ENCODE measurements around the gene BCR. TPM values are rescaled to one million over a fixed set of nuclear protein-coding genes. Genes with fewer than 3 reads are reported as not detected.
"Not testable (repeated sequence)": the region's sequence is repeated elsewhere in the genome, so short reads cannot be mapped to it uniquely, and the experiment has no call there.

Gene BCR
- 8.0 and 10.2 TPM in 2 replicates for total RNA-seq (2014; rRNA removed)
- 20.8 TPM for polyA plus RNA-seq (2012)

DNA sequence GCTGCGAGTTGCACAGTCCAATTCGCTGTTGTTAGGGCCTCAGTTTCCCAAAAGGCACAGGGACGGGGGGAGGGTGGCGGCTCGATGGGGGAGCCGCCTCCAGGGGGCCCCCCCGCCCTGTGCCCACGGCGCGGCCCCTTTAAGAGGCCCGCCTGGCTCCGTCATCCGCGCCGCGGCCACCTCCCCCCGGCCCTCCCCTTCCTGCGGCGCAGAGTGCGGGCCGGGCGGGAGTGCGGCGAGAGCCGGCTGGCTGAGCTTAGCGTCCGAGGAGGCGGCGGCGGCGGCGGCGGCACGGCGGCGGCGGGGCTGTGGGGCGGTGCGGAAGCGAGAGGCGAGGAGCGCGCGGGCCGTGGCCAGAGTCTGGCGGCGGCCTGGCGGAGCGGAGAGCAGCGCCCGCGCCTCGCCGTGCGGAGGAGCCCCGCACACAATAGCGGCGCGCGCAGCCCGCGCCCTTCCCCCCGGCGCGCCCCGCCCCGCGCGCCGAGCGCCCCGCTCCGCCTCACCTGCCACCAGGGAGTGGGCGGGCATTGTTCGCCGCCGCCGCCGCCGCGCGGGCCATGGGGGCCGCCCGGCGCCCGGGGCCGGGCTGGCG, at the start of gene BCR:
BCR (plus strand) TSS at position 209 of the 592 bp plus-strand sequence. CDS start 452 bp downstream, outside the sequence.
- peak; percentile 20 for DNase-seq (ENCODE audit: low read depth)

- no peak for DNase-seq (ENCODE audit: low read depth)
Measured at GRCh38 chr22:23130697-23131096, 49.6 kb upstream of the BCR start.

- DNase-seq (ENCODE audit: low read depth), result no peak
Measured at GRCh38 chr22:23131931-23132330, 48.4 kb upstream of the BCR start.

DNA sequence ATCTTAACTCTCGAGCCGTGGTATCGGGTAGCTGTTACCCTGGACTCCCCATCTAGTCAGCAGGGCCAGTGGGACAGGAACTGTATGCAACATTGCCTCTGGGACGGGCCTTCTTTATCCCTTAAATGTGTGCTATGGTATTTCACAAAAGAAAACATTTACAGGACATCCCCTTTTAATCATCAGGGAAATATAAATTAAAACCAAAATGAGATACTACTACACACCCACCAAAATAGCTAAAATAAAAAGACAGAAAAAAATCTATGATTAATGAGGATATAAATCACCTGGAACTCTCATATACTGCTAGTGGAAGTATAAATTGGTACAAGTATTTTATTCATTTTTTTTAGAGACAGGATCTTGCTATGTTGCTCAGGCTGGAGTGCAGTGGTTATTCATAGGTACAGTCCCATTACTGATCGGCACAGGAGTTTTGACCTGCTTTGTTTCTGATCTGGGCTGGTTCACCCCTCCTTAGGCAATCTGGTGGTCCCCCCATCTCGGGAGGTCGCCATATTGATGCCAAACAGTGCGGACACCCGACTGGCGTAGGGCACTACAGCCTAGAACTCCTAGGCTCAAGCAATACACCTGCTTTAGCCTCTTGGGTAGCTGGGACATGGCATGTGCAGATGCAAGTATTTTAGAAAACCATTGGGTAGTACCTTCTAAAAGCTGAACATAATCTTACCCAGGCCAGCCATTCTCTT, 47.8 kb upstream of the BCR start:
- no peak for DNase-seq (ENCODE audit: low read depth)

DNA sequence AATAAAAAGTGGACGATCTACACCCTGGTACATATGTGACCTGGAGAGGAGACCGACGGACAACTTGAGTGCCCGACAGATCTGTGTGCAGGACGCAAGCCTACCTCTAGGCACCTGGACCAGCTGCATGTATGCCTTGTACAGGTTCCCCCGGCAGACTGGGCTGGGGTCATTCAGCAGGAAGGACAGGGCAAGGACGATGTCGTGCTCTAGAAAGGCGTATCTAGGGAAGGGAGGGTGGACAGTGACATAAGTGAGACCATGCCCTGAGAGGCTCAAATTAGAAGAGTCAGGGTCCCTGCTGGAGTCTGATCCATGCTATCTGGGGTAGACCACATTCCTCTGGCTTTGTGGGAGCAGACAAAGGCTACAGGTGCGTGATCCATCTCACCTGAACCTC, 46.4 kb upstream of the BCR start:
- DNase-seq (ENCODE audit: low read depth), result no peak

DNA sequence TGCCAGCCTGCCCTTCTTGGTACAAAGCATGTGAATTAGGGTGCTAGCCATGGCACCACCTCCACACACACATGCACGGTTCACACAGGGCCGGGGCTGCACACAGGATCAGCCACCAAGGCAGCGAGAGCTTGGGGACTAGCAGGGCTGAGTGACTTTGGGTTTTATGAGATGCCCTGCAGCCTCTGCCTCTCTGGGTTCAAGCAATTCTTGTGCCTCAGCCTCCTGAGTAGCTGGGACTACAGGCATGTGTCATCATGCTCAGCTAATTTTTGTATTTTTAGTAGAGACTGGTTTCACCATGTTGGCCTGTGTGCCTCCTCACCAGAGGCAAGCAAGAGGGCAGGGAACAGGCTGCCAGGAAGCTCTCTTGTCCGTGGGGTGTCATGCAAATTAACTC, 43.3 kb upstream of the BCR start:
- not testable (repeated sequence) for DNase-seq (ENCODE audit: low read depth)

GRCh38 chr22:23137468-23137867, 42.8 kb upstream of the BCR start:
- no peak for DNase-seq (ENCODE audit: low read depth)

DNA sequence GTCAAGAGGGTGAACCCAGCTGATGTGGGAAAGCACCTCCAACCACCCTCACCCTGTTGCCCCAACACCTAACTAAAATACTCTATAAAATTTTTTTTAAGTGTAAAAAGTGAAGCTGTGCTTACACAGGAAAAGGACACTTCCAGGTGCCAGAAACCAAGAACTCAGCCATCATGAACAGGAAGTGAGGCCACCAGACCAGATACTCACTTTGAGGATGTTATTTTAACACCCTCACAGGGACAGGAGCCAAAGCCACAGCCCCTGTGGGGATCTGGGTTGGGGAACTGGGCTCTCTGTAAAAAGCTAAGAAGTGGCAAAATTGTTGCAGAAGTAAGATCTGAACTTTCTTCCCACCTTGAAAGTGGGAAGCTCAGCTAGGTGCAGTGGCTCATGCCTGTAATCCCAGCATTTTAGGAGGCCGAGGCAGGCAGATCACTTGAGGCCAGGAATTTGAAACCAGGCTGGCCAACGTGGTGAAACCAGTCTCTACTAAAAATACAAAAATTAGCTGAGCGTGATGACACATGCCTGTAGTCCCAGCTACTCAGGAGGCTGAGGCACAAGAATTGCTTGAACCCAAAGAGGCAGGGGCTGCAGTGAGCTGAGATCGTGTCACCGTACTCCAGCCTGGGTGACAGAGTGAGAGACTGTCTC, 42.3 kb upstream of the BCR start:
- no peak for DNase-seq (ENCODE audit: low read depth)

DNA sequence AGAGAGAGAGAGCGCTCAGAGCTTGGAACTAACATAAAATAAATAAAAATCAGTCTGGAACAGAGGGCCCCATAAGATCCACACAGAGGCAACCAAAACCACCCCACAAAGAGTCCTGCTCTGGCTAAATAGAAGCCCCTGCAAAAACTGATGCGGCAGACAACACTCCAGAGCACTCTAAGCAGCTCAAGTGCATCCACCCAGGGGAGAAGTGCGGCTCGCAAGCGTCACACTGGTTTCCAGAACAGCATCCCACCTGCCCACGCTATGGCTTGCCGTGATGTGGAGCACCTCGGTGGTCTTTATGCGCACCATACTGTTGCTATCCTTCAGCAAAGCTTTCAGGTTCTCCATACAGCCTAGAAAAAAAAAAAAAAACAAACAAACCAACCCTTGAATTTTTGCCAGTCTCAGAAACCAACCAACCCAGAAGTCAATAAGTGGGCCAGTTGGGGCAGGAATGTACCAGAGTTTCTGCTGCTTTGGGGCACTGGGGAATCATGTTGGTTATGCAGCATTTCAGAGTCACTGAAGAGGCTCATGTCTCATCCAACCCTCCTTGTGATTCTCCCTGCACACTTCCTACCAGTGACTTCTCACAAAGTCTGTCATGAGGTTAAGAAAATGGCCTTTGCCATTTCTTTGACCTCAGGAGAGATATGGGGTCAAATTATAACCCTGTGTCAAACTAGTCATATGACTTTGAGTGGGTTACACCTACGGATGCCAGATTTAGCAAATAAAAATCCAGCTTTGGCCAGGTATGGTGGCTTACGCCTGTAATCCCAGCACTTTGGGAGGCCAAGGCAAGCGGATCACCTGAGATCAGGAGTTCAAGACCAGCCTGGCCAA, 41.5 kb upstream of the BCR start:
- DNase-seq (ENCODE audit: low read depth), result no peak

- no peak for DNase-seq (ENCODE audit: low read depth)
Measured at GRCh38 chr22:23140385-23140784, 39.9 kb upstream of the BCR start.

- DNase-seq (ENCODE audit: low read depth), result no peak
Measured at GRCh38 chr22:23142546-23143105, 37.7 kb upstream of the BCR start.

- no peak for DNase-seq (ENCODE audit: low read depth)
Measured at GRCh38 chr22:23143119-23143518, 37.2 kb upstream of the BCR start.

DNA sequence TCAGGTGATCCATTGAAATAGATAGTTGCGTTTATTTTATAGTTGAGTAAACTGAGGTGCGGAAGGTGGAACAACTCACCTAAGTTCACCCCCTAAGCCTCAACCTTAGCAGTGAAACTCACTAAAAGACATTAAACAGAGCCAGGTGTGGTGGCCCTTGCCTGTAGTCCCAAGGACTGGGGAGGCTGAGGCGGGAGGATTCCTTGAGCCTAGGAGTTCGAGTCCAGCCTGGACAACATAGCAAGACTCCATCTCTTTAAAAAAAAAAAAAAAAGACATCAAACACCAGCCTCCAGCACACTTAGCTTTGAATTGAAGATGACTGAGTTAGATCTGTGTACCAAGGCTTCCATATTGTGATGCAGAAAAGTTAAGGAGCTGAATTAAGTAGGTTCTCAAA, 35.9 kb upstream of the BCR start:
- no peak for DNase-seq (ENCODE audit: low read depth)

GRCh38 chr22:23144932-23145877, 35.1 kb upstream of the BCR start, which contains the start of gene RAB36:
Gene RAB36 (plus strand): TSS chr22:23145477. CDS start chr22:23146617, 1,140 bp downstream.
- peak; percentile 60 for DNase-seq (ENCODE audit: low read depth)

DNA sequence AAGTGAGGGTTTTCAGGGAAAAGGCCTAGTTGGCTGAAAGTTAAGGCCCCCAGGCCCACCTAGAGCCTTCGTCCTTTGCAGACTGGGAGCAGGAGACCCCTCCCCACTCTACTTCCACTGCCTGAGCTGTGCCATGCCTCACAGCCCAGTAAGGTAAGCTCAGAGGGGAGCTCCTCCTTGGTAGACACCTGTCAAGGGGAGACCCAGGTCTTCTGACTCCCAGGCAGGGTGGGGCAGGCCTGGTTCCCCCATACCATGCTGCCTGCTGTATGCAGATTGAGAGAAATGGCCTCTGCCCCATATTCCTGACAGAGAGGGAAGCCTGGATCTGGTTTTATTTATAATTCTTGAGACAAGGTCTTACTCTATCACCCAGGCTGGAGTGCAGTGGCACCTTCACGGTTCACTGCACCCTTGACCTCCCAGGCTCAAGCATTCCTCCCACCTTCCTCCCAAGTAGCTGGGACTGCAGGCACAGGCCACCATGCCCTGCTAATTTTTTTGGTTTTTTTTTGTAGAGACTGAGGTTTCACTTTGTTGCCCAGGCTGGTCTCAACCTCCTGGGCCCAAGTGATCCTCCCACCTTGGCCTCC, 34.3 kb upstream of the BCR start:
- no peak for DNase-seq (ENCODE audit: low read depth)

GRCh38 chr22:23146478-23147205, 33.7 kb upstream of the BCR start:
- no peak for DNase-seq (ENCODE audit: low read depth)

GRCh38 chr22:23147617-23148387, 32.5 kb upstream of the BCR start:
- no peak for DNase-seq (ENCODE audit: low read depth)

DNA sequence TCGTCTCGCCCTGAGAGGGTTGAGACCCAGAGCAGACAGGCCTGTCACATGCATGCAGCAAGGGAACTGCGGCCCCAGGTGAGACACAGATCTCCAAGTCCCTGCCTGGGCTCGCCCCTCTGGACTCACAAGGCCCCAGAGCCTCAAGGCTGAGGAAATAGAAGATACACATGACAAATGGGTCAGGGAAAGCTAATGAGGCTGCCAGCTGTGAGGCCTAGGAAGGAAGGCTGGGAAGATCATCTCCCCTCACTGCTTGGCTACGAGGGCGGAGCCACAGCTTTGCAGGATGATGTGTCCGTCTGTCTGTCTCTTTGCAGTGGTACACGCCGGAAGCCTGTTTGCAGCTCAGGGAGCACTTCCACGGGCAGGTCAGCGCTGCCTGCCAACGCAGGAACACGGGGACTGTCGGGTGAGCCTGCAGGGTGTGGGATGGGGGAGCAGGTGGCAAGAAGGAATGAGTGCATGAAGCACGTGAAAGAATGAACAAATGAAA, 30.5 kb upstream of the BCR start:
- no peak for DNase-seq (ENCODE audit: low read depth)
